SK-N-SH treated with all-trans-retinoic acid at 6 μM for 48 hours (cell line): ENCODE results near the gene HOXA2.

Source experiments
- ATAC-seq: fragments of 200-7000 bp; cut with Tn5 transposase; 3 replicates; pipeline ENCODE4 v1.9.1; 2020; ENCODE audit warnings: mild to moderate bottlenecking, moderate library complexity
- ARNTL ChIP-seq: fragments of 450-650 bp; formaldehyde crosslinking; IDR thresholded peaks from 2 replicates; pipeline ENCODE4 v1.5.0; 2020; ENCODE audit warnings: low read depth, mild to moderate bottlenecking, moderate library complexity, borderline replicate concordance
- BACH2 ChIP-seq: fragments of 250-450 bp; sonication (Bioruptor Pico); IDR thresholded peaks from 2 replicates; pipeline ENCODE4 v1.9.0; 2021; ENCODE audit warnings: mild to moderate bottlenecking, borderline replicate concordance
- CREB5 ChIP-seq: fragments of 250-450 bp; sonication (Bioruptor Pico); IDR thresholded peaks from 2 replicates; pipeline ENCODE4 v1.5.1; 2020; ENCODE audit warnings: low read depth, mild to moderate bottlenecking, moderate library complexity
- CSDC2 ChIP-seq: fragments of 250-450 bp; sonication (Bioruptor Pico); IDR thresholded peaks from 2 replicates; pipeline ENCODE4 v1.5.0; 2020; ENCODE audit warnings: mild to moderate bottlenecking, moderate library complexity
- CSRNP3 ChIP-seq: fragments of 250-450 bp; sonication (Bioruptor Pico); IDR thresholded peaks from 2 replicates; pipeline ENCODE4 v1.5.1; 2021; ENCODE audit warnings: mild to moderate bottlenecking, moderate library complexity
- GLIS3 ChIP-seq: fragments of 250-450 bp; sonication (Bioruptor Pico); IDR thresholded peaks from 2 replicates; pipeline ENCODE4 v1.5.0; 2020; ENCODE audit warnings: mild to moderate bottlenecking, moderate library complexity
- ISL1 ChIP-seq: fragments of 250-450 bp; sonication (Bioruptor Pico); IDR thresholded peaks from 2 replicates; pipeline ENCODE4 v2.1.2; 2022; ENCODE audit warnings: mild to moderate bottlenecking, moderate library complexity
- OSR1 ChIP-seq: fragments of 250-450 bp; sonication (Bioruptor Pico); IDR thresholded peaks from 2 replicates; pipeline ENCODE4 v1.8.0; 2022; ENCODE audit warnings: moderate library complexity, mild to moderate bottlenecking, inconsistent platforms
- PATZ1 ChIP-seq: fragments of 250-450 bp; sonication (Bioruptor Pico); IDR thresholded peaks from 2 replicates; pipeline ENCODE4 v1.8.0; 2020; ENCODE audit warnings: mild to moderate bottlenecking, moderate library complexity, borderline replicate concordance
- POU6F1 ChIP-seq: fragments of 250-450 bp; sonication (Bioruptor Pico); IDR thresholded peaks from 2 replicates; pipeline ENCODE4 v1.8.0; 2021; ENCODE audit warnings: low read depth, mild to moderate bottlenecking, moderate library complexity, borderline replicate concordance
- PPARA ChIP-seq: fragments of 250-450 bp; sonication (Bioruptor Pico); IDR thresholded peaks from 2 replicates; pipeline ENCODE4 v1.5.0; 2020; ENCODE audit warnings: mild to moderate bottlenecking, borderline replicate concordance
- RARB ChIP-seq: fragments of 250-450 bp; sonication (Bioruptor Pico); IDR thresholded peaks from 2 replicates; pipeline ENCODE4 v1.8.0; 2021; ENCODE audit warnings: mild to moderate bottlenecking, moderate library complexity
- SNAI2 ChIP-seq: fragments of 250-450 bp; sonication (Bioruptor Pico); IDR thresholded peaks from 2 replicates; pipeline ENCODE4 v1.5.0; 2020; ENCODE audit warnings: mild to moderate bottlenecking, moderate library complexity
- TCF4 ChIP-seq: fragments of 250-450 bp; sonication (Bioruptor Pico); IDR thresholded peaks from 2 replicates; pipeline ENCODE4 v1.8.0; 2021; ENCODE audit warnings: mild to moderate bottlenecking, moderate library complexity, borderline replicate concordance
- TSHZ2 ChIP-seq: fragments of 250-450 bp; sonication (Bioruptor Pico); IDR thresholded peaks from 2 replicates; pipeline ENCODE4 v1.5.0; 2020; ENCODE audit warnings: mild to moderate bottlenecking, moderate library complexity
- ZC3H10 ChIP-seq: fragments of 250-450 bp; sonication (Bioruptor Pico); IDR thresholded peaks from 2 replicates; pipeline ENCODE4 v1.5.1; 2021; ENCODE audit warnings: mild to moderate bottlenecking, moderate library complexity
- ZFP3 ChIP-seq: fragments of 250-450 bp; sonication (Bioruptor Pico); IDR thresholded peaks from 2 replicates; pipeline ENCODE4 v1.5.0; 2020; ENCODE audit warnings: mild to moderate bottlenecking, moderate library complexity
- ZFP30 ChIP-seq: fragments of 450-650 bp; formaldehyde crosslinking; IDR thresholded peaks from 2 replicates; pipeline ENCODE4 v1.5.0; 2022; ENCODE audit warnings: mild to moderate bottlenecking, moderate library complexity
- ZNF565 ChIP-seq: fragments of 450-650 bp; formaldehyde crosslinking; conservative IDR thresholded peaks from 2 replicates; pipeline ENCODE4 v1.5.0; 2020; ENCODE audit warnings: low read depth, mild to moderate bottlenecking, moderate library complexity
- ZNF70 ChIP-seq: fragments of 450-650 bp; formaldehyde crosslinking; IDR thresholded peaks from 2 replicates; pipeline ENCODE4 v1.5.0; 2020; ENCODE audit warnings: mild to moderate bottlenecking, moderate library complexity
- ZNF8 ChIP-seq: fragments of 450-650 bp; formaldehyde crosslinking; IDR thresholded peaks from 2 replicates; pipeline ENCODE4 v1.5.0; 2020; ENCODE audit warnings: mild to moderate bottlenecking, moderate library complexity

Gene HOXA2

GRCh38 chr7:27082171-27082570 is 20.3 kb downstream of the HOXA2 start:
- no peak for TF ChIP-seq GLIS3 (CRISPR knock-in tag)
- TF ChIP-seq ZC3H10 (CRISPR knock-in tag): no peak
- no peak for TF ChIP-seq ZNF8 (CRISPR knock-in tag)
- TF ChIP-seq BACH2 (CRISPR knock-in tag): no peak
- TF ChIP-seq CREB5 (CRISPR knock-in tag): no peak
- no peak for TF ChIP-seq CSRNP3 (CRISPR knock-in tag)
- no peak for TF ChIP-seq ZFP3
- no peak for TF ChIP-seq CSDC2 (CRISPR knock-in tag)
- TF ChIP-seq ISL1: no peak
- TF ChIP-seq SNAI2 (CRISPR knock-in tag): no peak
- TF ChIP-seq TSHZ2 (CRISPR knock-in tag): no peak
- no peak for TF ChIP-seq ARNTL
- no peak for TF ChIP-seq ZNF565 (CRISPR knock-in tag)
- TF ChIP-seq POU6F1: no peak
- no peak for TF ChIP-seq RARB
- TF ChIP-seq PATZ1 (CRISPR knock-in tag): no peak
- no peak for TF ChIP-seq TCF4 (CRISPR knock-in tag)
- no peak for TF ChIP-seq OSR1
- no peak for TF ChIP-seq ZNF70 (CRISPR knock-in tag)
- no peak for ATAC-seq

- no peak for ATAC-seq
Observed at GRCh38 chr7:27080844-27081436, 21.5 kb downstream of the HOXA2 start.

GRCh38 chr7:27079234-27079975 is 23.1 kb downstream of the HOXA2 start:
- ATAC-seq: no peak
- TF ChIP-seq TCF4 (CRISPR knock-in tag) (no peak), ISL1 (no peak), ZNF8 (CRISPR knock-in tag) (no peak), ZFP30 (no peak)

More at GRCh38 chr7:27080844-27081436, 21.5 kb downstream of the HOXA2 start:
- TF ChIP-seq CSDC2 (CRISPR knock-in tag) (no peak), PPARA (no peak), ZFP3 (no peak)
